Coronary artery (tissue), 2 donors: ENCODE measurements around the gene COL21A1.

ENCODE experiments used
- DNase-seq: peaks from one replicate; pipeline ENCODE4 v3.0.0-alpha.2; 2017; ENCODE audit warnings: low spot score
- H3K27ac ChIP-seq, 2 donors: fragments of 200-600 bp; sonication (generic); one replicate each; pipeline ENCODE4 v1.5.1; 2016 to 2019
- H3K4me3 ChIP-seq: fragments of 200-600 bp; sonication (generic); 2 replicates; pipeline ENCODE4 v1.5.1; 2016; ENCODE audit warnings: mild to moderate bottlenecking, moderate library complexity
- CTCF ChIP-seq: fragments of 200-600 bp; sonication (generic); IDR thresholded peaks from one replicate; pipeline ENCODE4 v1.5.1; 2019; ENCODE audit warnings: antibody characterized with exemption

Gene COL21A1

GRCh38 chr6:56168596-56168995 is 78.8 kb downstream of the COL21A1 start:
- TF ChIP-seq CTCF = no peak
- no peak for DNase-seq
- no peak overlapping the region for H3K27ac ChIP-seq
- H3K4me3 ChIP-seq = no peak overlapping the region

GRCh38 chr6:56162081-56162480 is 85.3 kb downstream of the COL21A1 start:
- Histone ChIP-seq H3K27ac (no peak overlapping the region), H3K4me3 (no peak overlapping the region)
- DNase-seq = no peak
- TF ChIP-seq CTCF = no peak

- Histone ChIP-seq H3K27ac (no peak overlapping the region), H3K4me3 (no peak overlapping the region)
- no peak for DNase-seq
- TF ChIP-seq CTCF = no peak
Measured at GRCh38 chr6:56160489-56160888, 86.9 kb downstream of the COL21A1 start.

- H3K27ac ChIP-seq = no peak overlapping the region
- TF ChIP-seq CTCF = no peak
- no peak for DNase-seq
- H3K4me3 ChIP-seq = no peak overlapping the region
Measured at GRCh38 chr6:56158571-56158970, 88.8 kb downstream of the COL21A1 start.

GRCh38 chr6:56156643-56157042 is 90.7 kb downstream of the COL21A1 start:
- no peak for DNase-seq
- Histone ChIP-seq H3K27ac (no peak overlapping the region), H3K4me3 (no peak overlapping the region)
- TF ChIP-seq CTCF = no peak

- DNase-seq = no peak
- Histone ChIP-seq H3K27ac (no peak overlapping the region), H3K4me3 (no peak overlapping the region)
- no peak for TF ChIP-seq CTCF
Measured at GRCh38 chr6:56155634-56156141, 91.7 kb downstream of the COL21A1 start.

GRCh38 chr6:56154076-56154475 is 93.3 kb downstream of the COL21A1 start:
- no peak overlapping the region for H3K27ac ChIP-seq
- no peak for DNase-seq
- no peak overlapping the region for H3K4me3 ChIP-seq
- no peak for TF ChIP-seq CTCF
